ENCODE results near the gene ZNF474.

ZNF474 gene

DNA sequence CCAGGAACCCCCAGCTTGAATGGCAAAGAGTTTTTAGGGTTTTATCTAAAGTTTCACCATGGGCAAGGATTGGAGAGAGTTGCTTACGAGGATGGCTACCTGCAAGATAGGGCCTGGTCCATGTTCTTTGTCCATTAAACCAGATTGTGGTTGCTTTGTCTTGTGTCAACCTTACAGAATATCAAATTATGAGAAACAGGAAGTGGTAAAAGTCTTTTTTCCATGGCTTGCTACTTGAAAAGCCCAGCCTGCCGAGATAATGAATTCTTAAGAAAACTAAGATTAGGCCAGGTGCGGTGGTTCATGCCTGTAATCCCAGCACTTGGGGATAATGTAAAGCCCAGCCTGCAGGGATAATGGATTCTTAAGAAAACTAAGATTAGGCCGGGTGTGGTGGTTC is 24.4 kb downstream of the ZNF474 start:
- no peak for DNase-seq

DNA sequence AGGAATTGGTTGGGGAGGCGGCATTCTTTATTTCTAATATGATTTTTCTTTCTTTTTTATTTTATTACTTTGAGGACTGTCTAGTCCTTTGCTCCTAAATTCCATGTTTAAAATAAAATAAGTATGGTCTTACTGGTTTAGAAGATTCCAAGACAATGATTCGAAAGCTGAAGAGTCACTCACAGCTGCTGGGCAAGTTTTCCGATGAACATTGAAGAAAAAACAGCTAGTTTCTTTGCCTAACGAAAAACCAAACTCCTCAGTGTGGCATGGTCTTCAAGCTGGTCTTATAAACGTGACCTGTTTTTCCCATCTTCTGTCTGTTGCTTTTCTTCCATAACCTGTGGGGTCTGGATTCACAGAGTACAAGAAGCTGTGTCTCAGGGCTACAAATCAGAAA is 25.1 kb downstream of the ZNF474 start:
- DNase-seq = no peak

DNA sequence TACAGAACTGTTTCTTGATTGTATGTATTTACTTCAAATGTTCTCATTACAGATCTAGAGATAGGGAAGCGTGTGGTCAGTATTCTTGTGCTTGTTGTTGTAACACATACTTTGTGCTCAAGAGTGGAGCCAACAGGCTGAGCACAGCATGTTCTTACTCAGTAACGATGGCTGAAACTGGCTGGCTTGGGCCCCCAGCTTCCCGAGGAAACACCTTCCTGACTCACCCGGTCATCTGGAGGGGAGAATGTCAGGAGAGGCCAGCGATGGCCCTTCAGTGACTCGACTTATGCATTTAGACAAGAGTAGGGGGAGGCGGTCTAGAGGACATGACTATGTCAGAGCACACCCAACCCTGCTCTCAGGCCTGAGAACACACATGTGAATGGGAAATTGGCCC is 25.6 kb downstream of the ZNF474 start:
- DNase-seq = no peak

DNA sequence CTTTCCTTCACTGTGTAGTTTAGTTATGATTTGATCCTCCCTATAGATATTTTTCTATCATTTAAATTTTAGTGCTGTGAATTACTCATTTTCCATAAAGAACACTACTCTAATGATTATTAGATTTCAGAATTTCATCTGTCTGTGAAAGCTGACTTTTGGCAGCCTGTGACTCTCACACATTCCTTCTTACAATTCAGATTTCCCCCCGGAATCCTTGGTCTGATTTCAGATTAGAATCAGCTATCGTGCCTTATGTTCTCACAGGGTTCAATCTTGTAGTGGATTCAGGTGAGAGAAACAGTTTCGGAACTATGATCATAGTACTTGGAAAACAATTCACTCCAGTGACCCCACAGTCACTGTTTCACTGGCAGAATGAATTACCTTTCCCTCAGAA is 26.2 kb downstream of the ZNF474 start:
- DNase-seq = no peak

DNA sequence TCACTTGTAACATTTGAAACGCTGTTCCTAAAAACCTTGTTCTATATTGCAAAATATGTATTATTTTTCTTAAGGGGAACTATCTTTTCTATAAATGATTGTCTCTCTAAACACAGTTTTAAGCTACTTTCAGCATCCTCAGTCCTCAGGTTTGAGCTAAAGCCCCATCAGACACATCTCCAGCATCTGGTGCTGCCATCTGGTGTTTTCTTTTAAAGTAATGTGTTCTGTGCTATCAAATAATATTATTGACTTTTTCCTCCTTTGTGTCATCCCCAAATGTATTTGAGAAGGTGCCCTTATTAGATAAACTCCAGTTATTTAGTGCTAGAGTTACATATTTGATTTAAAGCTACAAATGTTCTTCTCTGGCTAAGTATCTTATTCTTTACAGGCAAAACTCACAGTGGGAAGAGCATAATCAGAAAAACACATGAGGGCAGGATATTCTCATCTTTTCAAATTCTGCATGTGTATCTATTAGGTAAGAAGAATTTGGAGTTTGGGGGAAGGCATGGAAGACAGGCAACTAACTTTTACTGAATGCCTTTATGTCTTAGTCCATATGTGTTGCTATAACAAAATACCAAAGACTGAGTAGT is 27.5 kb downstream of the ZNF474 start:
- no peak for DNase-seq

DNA sequence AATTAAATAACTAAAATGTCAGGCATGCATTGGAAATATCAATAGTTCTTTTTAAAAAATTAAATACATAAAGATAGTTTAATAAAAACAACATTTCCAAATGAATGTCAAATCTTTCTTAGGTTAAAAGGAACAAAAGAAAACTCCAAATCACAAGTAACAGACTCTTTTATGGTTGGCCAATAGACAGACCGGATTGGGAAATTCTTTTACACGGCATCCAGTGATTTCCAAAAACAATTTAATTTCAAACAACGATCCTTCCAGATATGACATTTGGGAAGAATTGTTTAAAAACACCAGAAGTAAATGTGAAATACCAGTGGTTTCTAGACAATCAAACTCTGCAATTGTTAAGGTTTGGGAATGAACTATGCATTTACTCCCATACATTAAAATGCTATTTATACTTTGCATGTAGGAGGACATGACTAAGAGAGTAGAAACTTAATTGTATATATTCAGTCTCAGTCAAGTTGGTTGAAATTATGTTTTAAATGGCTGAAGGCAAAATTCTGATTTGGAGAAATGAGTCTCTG is 32.8 kb downstream of the ZNF474 start:
- no peak for DNase-seq

DNA sequence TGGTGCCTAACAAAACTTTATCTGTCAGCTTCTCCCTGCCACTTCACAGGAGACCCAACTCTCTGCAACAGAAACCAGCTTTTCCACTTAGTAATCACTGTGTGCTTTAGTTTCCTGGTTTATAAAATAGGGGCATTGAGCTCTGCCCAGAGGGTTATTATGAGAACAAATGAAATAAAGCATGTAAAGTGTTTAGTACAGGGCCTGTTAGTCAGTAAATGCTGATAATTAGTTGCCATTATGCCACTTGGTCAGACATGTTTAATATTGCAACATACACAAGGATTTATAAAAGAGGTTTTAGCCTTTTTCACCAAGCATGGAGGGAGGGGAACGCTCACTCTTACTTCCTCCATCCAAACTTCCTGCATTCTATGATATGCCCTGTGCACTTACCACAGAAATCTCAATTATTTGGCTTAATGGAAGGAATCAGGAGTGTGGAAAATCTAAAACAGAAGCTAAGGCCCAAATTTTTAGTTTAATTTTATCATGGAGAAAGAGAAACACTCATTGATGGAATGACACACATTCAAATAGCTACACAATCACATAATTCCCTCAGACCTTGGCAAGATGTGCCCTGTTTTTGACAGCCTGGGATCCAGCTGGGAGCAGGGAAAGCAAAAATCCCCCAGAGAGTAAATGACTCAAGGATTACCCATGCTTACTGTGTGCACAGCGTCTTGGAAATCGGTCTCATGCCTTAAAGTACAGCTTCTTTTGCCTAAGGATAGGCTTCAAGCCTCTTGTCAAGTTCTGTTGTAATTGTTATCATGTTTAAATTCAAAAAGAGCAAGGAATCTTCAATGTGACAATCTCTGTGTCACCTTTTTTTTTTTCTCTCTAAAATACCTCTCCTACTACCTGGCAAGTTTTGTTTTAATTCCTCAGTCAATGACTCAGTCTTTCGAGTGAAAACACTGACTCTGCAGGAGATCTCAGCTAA is 34.0 kb downstream of the ZNF474 start:
- no peak for DNase-seq

DNA sequence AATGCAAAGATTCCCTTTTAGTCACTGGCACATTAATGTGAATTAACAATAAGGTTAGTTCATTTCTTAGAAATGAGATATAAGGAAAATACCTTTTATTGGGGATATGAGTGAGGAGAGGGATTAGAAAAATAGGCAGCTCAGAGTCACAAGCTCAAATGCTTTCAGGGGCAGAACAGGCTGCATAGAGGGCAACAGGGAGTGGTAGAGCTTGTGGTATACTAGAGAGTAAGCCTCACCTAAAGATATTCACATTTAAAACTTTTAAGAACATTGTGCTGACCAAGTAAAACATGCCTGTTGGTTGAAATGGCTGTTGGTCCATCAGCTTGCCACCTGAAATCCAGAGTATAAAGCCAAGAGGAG is 34.7 kb downstream of the ZNF474 start:
- DNase-seq = no peak

DNA sequence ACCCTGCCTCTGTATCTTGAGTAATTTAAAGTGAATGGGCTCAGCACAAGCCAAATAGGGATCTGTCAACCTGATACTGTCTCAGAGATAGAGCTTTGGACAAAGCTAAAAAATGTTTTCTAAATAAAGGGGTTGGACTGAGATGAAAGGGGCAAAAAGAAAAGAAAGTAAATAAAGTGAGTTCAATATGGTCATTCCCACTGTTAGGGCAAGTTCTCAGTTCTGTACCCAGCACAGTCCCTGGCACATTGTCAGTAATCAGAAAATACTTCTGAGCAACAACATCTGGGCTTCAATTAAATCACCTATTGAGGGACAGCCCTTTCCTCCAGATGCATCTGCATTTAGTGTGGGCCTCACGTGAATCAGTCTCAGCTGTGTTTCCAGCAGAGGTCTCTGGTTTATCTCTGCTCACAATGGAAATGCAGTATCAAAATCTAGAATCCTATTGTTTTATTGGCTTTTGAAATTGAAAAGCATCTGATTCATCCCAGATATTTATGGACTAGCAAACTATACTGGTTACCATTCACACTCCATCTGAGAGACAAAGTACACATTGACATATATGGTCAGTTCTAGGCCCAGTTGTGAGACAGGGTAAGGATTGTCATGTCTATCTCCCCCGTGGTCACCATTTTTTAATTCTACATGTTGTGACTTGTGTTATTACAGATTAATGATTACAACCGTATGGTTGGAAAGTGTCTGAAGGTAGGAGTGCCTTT is 35.6 kb downstream of the ZNF474 start:
- no peak for DNase-seq

DNA sequence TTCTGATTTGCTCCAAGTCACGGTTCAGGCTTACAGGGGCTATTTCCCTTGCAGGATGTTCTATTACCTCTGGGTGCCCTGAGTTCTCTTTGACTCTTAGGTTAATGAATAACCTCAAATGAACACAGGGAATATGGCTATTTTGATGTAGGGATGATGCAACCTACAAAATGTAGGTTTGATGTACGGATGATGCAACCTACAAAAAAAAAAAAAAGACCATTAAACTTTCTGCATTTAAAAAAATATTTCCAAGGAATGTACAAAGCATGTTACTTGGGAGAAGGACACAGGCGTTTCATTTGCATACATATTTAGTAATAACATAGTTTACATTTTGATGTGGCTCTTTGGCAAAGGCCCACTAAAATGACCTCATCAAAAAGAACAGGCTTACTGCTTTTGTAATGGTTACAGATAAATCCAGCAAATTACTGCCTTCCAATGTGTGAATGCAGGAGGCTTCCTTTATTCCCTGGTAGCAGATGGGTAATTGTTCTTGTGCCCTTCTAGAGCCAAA is 36.3 kb downstream of the ZNF474 start:
- no peak for DNase-seq

DNA sequence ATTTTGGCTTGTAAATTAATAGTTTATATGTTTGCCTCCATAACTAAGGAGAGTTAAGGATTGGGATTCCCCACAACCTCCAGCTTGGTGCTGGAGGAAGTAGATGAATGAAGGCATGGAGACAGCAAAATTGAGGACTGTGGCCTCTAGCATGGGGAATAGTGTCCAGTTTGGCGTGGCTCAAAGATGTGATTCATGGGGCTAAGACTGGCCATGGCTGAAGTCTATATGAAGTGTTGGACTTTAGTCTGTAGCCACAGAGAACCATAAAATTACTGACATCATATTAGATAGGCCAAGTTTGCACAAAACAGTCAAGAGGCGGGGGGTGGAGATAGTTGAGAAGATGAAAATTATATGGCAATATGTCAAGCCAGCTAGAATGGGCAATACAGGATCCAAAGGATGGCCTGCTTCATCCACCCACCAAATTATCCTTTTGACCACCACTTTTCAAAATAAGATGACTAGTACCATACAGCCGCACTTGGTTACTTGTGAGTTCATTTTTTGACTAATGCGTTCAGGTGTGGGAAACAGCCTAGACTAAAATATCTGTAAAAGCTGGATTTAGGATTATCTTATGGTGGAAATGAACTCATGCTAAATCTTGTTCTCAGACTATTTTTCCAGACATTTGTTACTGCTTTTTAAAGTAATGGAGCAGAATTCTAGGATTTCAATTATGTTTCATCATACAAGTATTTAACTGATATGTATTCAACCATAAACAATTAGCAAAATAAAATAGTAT is 40.2 kb downstream of the ZNF474 start:
- DNase-seq = no peak

DNA sequence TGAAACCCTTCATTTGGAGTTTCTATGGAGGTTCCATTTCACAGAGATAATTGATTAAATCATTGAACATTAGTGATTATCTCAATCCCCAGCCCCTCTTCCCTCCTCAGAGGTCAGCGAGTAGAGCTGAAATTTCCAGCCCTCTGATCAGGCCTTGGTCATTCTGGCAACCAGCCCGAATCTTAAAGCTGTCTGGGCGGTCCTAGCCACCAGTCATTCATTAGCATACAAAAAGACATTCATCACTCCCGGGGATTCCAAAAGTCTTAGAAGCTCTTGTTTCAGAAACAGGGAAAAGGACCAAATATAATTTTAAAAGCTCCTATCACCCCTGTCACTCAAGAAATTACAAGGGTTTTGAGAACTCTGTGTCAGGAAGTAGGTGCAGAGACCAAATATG is 41.3 kb downstream of the ZNF474 start:
- no peak for DNase-seq

DNA sequence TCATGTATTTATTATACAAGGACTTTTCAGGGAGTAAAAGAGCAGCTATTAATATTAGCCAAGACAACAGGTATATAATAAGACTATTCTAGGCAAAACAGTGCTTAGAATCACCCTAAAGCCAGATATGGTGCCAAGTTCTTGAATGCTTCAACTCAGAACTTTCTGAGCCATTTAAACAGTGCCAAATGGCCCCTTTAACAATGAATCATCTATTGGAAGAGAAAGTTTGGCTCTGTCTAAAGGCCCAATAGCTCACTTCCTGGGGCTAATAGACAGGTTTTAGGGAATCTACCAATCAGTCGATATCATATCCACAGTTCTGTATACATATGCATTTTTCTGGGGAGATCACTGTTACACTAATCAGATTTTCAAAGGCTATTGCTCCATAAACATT is 42.9 kb downstream of the ZNF474 start:
- no peak for DNase-seq

DNA sequence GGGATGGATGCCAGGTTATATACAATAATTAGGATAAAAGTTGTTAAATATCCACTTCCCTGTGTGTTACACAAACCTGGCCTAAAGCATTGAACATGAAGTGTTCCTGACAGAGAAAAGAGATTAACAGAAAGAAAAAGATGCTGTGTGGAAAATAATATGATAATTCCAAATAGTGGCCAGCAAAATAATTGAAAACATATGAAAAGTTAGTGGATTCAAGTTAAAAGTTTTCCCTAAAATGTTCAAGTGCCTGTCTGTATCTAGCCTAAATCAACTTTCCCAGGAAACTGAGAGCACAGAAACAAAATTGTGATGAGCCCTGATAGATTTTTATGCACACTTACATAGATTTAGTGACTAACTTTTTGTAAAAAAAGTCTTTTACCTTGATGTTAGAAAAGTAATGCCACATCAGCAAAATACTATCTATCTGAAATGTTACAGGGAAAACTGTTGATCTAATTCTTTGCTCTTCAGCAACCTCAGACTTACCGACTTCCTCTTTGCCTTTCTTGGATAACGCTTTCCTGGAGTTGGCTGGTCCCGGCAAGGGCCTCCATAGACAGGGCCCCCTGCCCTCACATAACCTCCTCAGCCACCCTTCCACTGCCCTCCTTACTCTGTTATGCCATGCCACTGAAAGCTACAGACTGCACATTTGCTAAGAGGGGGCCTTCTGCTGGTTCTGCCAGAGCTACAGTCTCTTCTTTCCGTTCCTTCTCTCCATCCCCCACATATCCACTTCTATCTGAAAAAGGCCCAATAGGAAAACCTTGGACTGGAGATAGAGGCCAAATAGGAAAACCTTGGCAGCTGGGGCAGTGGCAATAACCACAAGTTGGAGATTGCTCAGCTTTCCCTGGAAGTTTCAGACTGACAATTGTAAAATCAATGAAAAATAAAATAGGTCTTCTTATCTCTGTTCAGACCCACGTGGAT is 44.4 kb downstream of the ZNF474 start:
- no peak for DNase-seq

DNA sequence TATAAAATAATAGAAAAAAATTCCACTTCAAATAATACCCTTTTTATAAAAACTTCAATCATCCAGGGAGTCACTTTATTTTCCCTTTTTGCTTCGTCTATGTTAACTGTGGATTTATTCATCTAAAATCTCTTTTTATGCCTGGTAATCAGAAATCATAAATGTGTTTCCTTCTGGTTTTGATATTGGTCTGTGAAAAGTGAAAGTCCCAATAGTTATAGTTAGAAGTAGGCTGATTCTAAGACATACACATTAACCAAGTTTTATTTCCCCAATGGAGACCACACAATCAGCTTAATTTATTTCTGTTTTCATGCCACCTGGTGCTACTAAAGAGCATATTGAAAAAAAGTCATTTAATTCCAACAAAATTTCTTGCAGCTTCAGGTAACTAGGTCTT is 45.7 kb downstream of the ZNF474 start:
- no peak for DNase-seq

DNA sequence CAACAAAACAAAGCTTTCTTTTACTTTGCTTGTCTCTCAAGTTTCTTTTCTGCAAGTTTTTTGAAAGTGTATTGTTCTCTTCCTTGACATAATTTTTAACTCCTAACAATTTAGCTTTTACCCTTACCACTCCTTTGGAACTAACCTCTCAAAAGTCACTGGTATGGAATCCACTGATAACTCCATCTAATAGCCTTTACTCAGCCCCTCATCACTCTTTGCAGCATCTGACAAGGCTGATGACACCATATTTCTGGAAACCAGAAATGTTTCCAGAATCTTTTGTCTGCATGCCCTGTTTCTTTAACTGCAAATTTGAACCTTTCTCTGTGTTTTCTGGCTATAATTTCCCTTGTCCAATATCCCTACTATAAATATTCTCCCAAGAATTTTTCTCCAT is 46.5 kb downstream of the ZNF474 start:
- no peak for DNase-seq

DNA sequence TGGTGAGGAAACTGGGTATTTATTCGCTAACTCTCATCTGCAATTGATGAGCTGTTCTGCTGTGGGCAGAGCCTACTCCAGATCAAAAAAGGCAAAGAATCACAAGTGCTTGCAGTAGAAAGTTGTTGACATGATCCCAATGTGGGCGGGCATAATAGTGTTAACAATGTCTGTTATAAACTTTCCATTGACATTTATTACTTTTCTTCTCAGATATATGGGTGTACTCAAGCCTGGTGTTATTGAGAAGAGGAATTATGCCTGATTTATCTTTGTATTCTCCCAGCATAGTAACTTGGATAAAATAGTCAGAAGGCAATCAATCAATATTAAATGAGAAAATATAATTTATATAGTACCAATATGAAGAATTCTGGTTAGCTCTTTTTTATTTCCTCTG is 47.8 kb downstream of the ZNF474 start:
- no peak for DNase-seq

DNA sequence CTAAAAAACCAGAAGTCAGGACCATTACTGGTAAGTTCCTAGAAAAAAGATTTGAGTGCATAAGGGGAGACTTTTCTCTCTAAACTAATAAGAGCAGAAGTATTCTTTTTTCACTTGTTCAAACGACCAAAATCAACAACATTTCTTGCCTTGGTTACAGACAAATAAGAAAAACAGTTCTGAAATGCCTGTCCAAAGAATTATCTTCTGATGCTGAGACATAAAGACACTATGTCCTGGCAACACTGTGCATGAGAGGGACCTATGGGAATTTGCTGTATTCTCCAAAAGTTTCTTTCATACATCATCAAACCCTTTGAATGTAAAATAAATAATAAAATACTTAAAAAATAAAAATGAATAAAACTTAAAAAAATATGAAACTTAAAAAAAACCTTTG is 50.4 kb downstream of the ZNF474 start:
- no peak for DNase-seq

DNA sequence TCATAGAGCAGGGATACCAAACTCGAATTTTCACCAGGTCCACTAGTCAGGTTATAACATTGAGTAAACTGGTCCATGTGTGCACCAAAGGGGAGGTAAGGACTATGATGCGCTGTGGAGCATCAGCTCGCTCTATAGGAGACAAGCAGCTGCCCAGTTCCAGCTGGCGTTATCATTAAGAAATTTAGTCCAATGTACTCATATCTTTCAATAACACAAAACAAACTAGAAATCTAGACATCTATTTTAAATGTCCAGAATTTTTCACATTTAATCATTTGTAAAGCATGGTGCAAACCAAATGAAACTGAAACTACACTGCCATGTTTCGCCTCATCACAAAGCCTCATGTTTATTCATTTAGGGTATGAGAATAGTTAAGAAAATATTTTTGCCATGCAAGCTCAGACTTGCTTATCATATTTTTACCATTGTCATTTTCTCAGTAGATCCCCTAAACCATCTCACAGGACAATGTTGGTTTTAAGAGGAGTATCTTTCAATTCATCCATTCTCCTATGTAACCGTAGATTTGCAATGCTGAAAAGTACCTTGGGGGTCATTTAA is 50.9 kb downstream of the ZNF474 start:
- DNase-seq = no peak

DNA sequence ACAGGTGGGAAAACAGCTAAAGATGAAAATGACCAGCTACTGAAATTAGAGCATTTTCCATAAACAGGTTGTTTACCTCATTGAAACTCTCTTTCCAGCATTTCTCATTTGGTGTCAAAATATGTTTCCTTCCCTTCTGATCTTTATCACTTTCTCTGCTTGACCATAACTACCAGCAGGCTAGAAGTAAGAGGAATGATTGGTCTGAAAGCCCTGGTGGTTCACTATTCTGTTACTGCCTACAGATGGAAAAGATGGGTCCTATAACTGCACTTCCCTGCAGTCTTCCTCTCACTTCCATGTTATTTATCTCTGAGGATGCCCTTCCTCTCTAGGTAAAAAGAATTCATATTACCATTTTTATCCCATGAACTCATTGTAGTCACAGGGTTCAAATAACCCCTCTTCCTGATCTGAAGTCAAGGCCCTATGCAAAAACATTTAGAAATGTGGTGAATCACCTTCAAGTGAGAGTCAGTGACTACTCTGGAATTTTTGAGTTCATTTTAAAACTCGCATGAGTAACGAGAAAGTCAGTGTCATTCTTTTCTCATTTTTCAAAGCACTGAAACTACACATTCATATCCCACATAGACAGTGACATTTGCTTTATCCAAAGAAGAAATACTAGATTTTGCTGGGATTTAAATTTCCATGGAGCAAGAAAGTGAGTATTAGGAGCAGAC is 51.7 kb downstream of the ZNF474 start:
- no peak for DNase-seq

Measured in right kidney (tissue), 1 donor.